Suprapubic skin (tissue), 3 donors: Measurements from ENCODE around the gene LARGE1.

Experiments used
- CTCF ChIP-seq, 2 donors: fragments of 200-600 bp in 1 of 2; fragments of 450-650 bp in 1 of 2; sonication (generic) in 1 of 2; IDR thresholded peaks; one replicate each; pipeline ENCODE4 v1.5.1; 2016 to 2019; ENCODE audit warnings: antibody characterized with exemption in 2 of 2, mild to moderate bottlenecking in 1 of 2, moderate library complexity in 1 of 2
- POLR2A ChIP-seq, 2 donors: fragments of 450-650 bp; IDR thresholded peaks; one replicate each; pipeline ENCODE4 v1.6.1; 2017; ENCODE audit warnings: antibody characterized with exemption in 2 of 2, mild to moderate bottlenecking in 2 of 2, moderate library complexity in 2 of 2

DNA sequence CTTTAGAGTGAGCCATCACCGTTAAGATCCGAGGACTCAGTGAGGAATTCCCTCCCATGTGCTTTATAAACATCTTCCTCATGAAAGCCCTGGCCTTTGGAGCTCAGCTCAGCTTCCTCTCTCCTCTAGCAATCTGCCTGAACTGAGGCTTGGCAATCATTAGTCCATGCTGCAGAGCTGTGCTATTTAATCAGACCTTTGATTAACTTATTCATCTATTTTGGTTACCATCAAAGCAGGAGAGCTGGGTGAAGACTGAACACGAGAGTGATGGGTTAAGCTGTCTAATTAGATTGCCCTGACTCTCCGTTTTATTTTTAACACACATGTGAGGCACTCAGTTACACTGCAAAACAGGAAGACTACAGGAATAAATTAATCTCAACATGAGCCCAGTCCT, 351.3 kb downstream of the LARGE1 start:
- TF ChIP-seq CTCF (IDR thresholded peaks at IDR 0.05) (no peak), POLR2A (IDR thresholded peaks at IDR 0.05) (no peak)
